Smooth muscle cell of bladder (primary cell): ENCODE data around the gene C18orf63. TPM values are rescaled to one million over a fixed set of nuclear protein-coding genes. Genes with fewer than 3 reads are reported as not detected.

Source experiments
- total RNA-seq: library from RNA; depleted of rRNA; stranded (reverse); fragments of >200 nt; gene quantifications from 2 replicates; pipeline ENCODE4 v1.2.3, GENCODE V29; 2014

The C18orf63 gene
- not detected in 2 replicates for total RNA-seq

DNA sequence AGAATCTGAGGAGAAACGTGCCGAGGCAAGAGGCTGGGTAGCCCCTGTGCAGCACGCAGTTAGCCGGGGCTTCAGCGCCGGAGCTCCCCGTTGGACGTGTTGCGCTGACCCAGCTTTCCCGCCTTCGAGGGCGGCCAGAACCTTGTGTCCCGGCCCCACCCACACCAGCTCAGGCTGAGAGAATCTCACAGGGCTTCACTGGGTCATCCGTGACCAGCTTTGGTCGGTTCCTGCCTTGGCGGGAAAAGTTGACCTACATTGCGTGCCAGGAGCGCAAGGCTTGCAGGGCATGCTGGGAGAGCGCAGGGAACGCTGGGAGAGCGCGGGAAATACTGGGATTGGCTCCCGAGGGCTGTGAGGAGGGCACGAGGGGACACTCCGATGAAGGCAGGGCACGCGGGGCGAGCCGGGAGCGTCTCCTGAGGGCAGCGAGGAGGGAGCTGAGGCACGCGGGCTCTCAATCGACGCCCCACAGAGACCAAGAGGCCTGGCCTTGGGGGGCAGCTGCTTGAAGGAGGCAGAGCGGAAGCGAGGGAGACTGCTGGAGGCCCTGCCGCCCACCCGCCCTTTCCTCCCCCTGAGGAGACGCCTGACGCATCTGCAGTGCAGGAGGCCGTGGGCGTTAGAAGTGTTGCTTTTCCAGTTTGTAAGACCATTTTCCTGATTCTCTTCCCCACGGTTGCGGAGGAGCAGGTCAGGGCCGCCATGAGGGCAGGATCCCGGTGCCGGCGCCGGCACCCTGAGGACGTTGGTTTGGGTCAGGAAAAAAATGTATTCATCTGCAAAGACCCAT lies at the start of gene C18orf63:
Gene C18orf63, plus strand, starts transcription at position 376 of the 793 bp plus-strand sequence. CDS start 2,027 bp downstream, outside the sequence.

DNA sequence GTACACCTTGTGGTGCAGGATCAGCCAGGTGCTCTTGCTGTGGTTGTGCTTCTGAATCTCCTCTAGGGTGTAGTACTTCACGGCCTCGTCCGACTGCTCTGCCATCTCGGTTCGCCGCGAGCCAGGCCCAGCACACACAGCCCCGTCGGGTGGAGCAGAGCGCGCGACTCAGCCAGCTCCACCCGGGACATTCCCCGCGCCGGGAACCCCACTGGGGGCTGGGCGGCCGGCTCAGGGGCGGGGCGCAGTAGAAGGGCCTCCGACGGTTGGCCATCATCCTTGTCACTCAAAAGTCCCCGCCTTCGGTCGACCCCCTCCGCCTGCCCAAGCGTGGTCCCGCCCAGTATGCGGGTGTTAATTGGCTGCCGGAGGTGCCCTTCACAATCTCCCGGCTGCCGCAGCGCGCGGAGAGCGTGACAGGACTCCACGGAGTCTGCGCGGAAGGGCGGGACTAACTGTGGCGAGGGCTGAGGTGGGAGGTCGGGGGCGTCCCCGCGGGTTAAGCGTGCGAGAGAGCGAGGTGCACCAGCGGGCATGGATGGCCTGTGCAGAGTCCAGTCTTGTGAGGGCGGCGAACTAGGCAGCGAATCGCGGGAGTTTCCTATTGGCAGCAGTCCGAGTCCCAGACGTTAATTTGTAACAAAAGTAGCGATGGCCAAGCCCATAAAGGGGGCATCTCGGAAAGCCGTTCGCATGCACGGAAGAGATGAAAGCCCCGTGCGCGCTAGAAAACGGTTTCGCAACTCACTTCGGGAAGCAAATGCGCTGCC lies 23.7 kb upstream of the C18orf63 start, which contains the start of gene CYB5A:
Gene CYB5A, minus strand, starts transcription at position 193 of the 770 bp plus-strand sequence. Its CDS starts 88 bp downstream, at position 105.

Other genes starting within 250 kb of the C18orf63 start
- 1.0 and 1.1 TPM in 2 replicates for gene FBXO15, start 168.0 kb upstream of the C18orf63 start, total RNA-seq
- gene TIMM21, start 167.3 kb upstream of the C18orf63 start, total RNA-seq, result 20.9 and 33.4 TPM in 2 replicates
- gene CYB5A, start 23.9 kb upstream of the C18orf63 start, total RNA-seq, result 154 and 181 TPM in 2 replicates
- not detected in 2 replicates for gene DIPK1C, start 141.5 kb downstream of the C18orf63 start, total RNA-seq
- 39.7 and 57.3 TPM in 2 replicates for gene CNDP2, start 180.5 kb downstream of the C18orf63 start, total RNA-seq
- gene CNDP1, start 218.7 kb downstream of the C18orf63 start, total RNA-seq, result not detected in 2 replicates